HT-29 (cell line): ENCODE data around the gene ITGBL1. TPM values are rescaled to one million over a fixed set of nuclear protein-coding genes. Genes with fewer than 3 reads are reported as not detected.
A peak's percentile ranks its signal among the peaks of the same experiment; 100 is the strongest.

Source experiments
- DNase-seq: peaks from one replicate; pipeline ENCODE4 v3.0.0-alpha.2; 2015; ENCODE audit warnings: low spot score
- total RNA-seq: library from RNA; depleted of rRNA; stranded (reverse); fragments of >200 nt; shearing (Covaris generic); gene quantifications from 2 replicates; pipeline ENCODE4 v1.2.3, GENCODE V29; 2014; rRNA removed

ITGBL1 gene
- total RNA-seq, 1 experiment from 2014 or later = not detected

DNA sequence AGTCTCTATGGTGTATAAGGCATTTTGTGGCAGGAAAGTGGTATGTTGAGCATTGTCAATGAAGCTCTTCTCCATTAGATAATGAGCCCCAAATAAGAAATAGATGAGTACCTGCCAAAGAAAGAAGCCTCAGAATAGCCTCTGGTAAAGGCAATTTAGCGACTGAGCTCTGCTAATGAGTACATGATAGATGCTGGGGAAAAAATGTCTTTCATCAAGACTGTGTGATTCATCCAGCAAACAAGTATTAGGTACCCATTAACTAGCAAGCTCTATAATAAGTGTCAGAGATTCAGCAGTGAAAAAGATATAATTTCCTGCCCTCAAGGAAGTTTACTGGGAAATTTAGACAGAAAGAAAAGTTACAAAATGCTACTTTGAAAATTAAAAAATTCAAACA, 294.6 kb downstream of the ITGBL1 start:
- peak; percentile 16 for DNase-seq

DNA sequence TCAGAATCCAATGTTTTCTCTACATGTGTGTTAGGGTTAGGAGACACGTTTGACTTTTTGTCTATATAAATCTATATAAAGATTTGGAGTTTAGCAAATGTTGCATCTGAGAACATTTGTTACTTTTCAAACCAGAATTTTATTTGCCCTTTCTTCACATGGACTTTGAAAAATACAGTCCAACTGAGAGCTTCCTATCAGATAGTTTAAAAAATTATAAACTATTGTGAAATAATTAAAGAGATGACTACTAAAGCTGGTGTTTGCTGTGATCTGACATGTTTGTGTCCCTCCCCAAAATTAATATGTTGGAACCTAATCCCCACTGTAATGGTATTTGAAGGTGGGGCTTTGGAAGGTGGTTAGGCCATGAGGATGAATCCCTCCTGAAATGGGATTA, 297.1 kb downstream of the ITGBL1 start:
- DNase-seq = no peak

DNA sequence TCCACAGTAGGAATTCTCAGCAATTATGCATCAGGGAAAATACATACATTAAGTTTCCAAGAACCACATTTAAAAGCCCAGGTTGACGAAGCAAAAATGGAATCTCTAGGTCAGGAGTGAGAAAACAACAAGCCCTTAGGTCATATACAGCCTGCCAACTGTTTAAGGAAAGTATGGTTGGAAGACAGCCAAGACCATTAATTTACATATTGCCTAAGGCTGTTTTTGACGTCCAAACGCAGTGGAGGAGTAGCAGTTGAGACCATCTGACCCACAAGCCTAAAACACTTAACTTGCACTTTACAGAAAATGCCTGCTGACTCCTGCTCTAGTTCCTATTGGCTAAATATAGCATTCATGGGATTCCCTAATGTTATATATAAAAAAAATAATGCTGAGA, 299.0 kb downstream of the ITGBL1 start:
- DNase-seq = peak; percentile 36

DNA sequence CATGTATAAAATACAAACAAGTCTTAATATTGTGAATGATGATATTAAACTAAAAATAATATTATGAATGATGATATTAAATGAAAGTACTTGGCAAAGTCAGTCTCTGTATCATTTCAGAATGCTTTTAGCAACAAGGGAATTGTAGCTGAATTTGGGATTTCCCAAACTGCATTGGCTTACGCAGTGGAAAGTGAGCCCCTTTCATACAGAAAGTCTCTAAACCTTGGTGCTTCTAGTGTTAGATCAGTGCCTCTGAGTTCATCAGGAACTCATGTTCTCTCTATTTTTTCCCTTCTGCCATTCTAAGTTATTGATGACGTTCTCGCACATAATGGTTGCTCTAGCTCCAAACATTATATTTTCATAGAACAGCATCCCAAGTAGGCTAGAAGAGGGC, 300.0 kb downstream of the ITGBL1 start:
- no peak for DNase-seq

DNA sequence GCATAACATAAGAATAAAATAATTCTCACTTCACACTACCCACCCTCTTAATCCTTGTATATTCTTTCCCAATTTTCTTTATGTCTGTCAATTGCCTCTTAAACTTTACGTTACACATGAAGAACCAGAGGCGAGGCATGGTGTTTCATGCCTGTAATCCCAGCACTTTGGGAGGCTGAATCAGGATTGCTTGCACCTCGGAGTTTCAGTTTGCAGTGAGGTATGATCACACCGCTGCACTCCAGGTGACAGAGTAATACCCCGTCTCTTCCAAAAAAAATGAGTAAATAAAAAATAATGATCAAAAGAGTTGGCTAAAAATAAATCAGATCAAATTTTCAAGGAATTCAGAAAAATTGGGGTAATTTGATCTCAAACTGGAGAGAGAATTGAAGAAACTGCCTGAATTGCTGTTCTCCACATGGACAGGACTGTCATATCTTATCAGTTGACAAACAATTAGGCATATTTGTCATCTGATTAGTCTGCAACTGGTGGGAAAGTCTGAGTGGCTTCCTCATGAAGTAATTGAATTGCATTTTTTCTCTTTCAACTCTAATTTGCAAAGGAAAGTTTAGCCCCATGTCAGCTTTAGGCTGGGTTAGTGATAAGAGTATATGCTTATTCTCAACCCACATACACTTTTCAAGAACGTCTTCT, 302.9 kb downstream of the ITGBL1 start:
- no peak for DNase-seq

DNA sequence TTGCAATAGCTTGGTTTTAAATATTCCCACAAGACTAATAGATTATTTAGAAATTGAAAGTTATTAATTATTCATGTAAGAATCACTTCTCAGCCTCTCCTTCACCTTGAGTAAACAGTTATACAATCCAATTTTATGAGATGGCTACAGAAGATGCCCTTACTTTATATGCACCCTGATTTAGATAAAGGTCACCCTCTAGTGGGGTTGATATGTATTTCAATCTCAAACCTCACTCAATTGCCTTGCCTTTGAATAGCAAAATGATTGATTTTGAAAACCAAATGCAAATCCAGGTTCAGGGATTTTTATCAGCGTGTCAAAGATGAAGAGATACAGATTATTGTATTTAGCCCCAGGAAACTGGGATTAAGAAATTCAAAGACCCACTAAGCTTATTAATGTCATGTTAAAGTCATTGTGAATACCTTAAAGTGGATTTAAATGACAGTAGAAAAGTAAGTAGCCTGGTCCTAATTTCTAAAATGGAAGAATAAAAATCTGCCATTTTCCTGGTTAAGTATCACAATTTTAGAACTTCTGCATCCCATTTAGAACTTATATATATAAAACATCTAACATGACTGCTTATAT, 305.1 kb downstream of the ITGBL1 start:
- peak; percentile 69 for DNase-seq

DNA sequence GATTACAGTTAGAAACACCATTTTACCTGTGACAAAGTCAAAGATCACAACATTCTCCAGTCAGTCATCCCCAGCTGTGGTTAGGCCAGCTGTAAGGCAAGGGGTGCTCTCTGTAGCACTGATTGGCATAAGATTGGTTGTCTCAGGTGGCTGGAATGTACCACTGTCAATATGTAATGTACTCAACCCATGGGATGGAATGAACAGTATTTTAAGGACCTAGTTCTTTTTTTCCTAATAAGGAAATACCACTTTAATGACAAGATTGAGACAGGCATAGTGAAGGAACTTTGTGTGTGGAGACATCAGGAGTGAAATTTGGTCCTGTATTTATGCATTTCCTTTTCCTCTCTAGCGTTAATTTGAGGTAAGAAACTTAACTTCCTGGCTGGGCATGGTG, 310.7 kb downstream of the ITGBL1 start:
- DNase-seq = no peak

Other genes with a start within 250 kb of the ITGBL1 start
- not detected in 2 replicates for gene NALCN, start 36.2 kb upstream of the ITGBL1 start, total RNA-seq